Measurements from ENCODE around the gene ABCA1.
A peak's percentile ranks its signal among the peaks of the same experiment; 100 is the strongest.

Gene ABCA1

GRCh38 chr9:104882566-104882965 lies 45.4 kb downstream of the ABCA1 start:
- Mint-ChIP-seq H3K9me3 (no peaks in the 10 kb centered on the region), H3K27me3 (ENCODE audit: low read depth) (no peaks in the 10 kb centered on the region), H3K36me3 (ENCODE audit: low read depth) (peaks cover 29% of the 10 kb centered on the region), H3K27ac (peak overlapping the region in 2 of 3 experiments; percentile 47 to 65), H3K4me3 (no peak overlapping the region), H3K4me1 (peaks cover 43% of the 10 kb centered on the region)
- TF ChIP-seq CTCF (IDR thresholded peaks at IDR 0.05; ENCODE audit: unreplicated experiment in 3 of 3): no peak

- Mint-ChIP-seq H3K27ac (peak overlapping the region in 2 of 3 experiments; percentile 47 to 65), H3K27me3 (ENCODE audit: low read depth) (no peaks in the 10 kb centered on the region), H3K4me3 (no peak overlapping the region), H3K9me3 (no peaks in the 10 kb centered on the region), H3K4me1 (peaks cover 43% of the 10 kb centered on the region), H3K36me3 (ENCODE audit: low read depth) (peaks cover 29% of the 10 kb centered on the region)
- TF ChIP-seq CTCF (IDR thresholded peaks at IDR 0.05; ENCODE audit: unreplicated experiment in 3 of 3): no peak
Measured at GRCh38 chr9:104882086-104882485, 45.9 kb downstream of the ABCA1 start.

- no peak for TF ChIP-seq CTCF (IDR thresholded peaks at IDR 0.05; ENCODE audit: unreplicated experiment in 3 of 3)
- no peaks in the 10 kb centered on the region for H3K9me3 Mint-ChIP-seq
- peaks cover 43% of the 10 kb centered on the region for H3K4me1 Mint-ChIP-seq
- H3K4me3 Mint-ChIP-seq: no peak overlapping the region
- H3K36me3 Mint-ChIP-seq (ENCODE audit: low read depth): peaks cover 23% of the 10 kb centered on the region
- H3K27ac Mint-ChIP-seq: peak overlapping the region; percentile 23 to 73 (median 65)
- peaks cover 3% of the 10 kb centered on the region for H3K27me3 Mint-ChIP-seq (ENCODE audit: low read depth)
Measured at GRCh38 chr9:104879555-104880309, 48.2 kb downstream of the ABCA1 start.

- H3K36me3 Mint-ChIP-seq (ENCODE audit: low read depth): peaks cover 27% of the 10 kb centered on the region
- no peak overlapping the region for H3K27ac Mint-ChIP-seq
- H3K9me3 Mint-ChIP-seq: no peaks in the 10 kb centered on the region
- peaks cover 46% of the 10 kb centered on the region for H3K4me1 Mint-ChIP-seq
- H3K4me3 Mint-ChIP-seq: no peak overlapping the region
- H3K27me3 Mint-ChIP-seq (ENCODE audit: low read depth): peaks cover 3% of the 10 kb centered on the region
- no peak for TF ChIP-seq CTCF (IDR thresholded peaks at IDR 0.05; ENCODE audit: unreplicated experiment in 3 of 3)
Measured at GRCh38 chr9:104876587-104876986, 51.4 kb downstream of the ABCA1 start.

GRCh38 chr9:104875897-104876296 lies 52.1 kb downstream of the ABCA1 start:
- TF ChIP-seq CTCF (IDR thresholded peaks at IDR 0.05; ENCODE audit: unreplicated experiment in 3 of 3): no peak
- peaks cover 27% of the 10 kb centered on the region for H3K36me3 Mint-ChIP-seq (ENCODE audit: low read depth)
- peaks cover 3% of the 10 kb centered on the region for H3K27me3 Mint-ChIP-seq (ENCODE audit: low read depth)
- H3K9me3 Mint-ChIP-seq: no peaks in the 10 kb centered on the region
- H3K27ac Mint-ChIP-seq: no peak overlapping the region
- no peak overlapping the region for H3K4me3 Mint-ChIP-seq
- H3K4me1 Mint-ChIP-seq: peaks cover 44% of the 10 kb centered on the region

GRCh38 chr9:104875320-104875719 lies 52.6 kb downstream of the ABCA1 start:
- no peak for TF ChIP-seq CTCF (IDR thresholded peaks at IDR 0.05; ENCODE audit: unreplicated experiment in 3 of 3)
- Mint-ChIP-seq H3K36me3 (ENCODE audit: low read depth) (peaks cover 27% of the 10 kb centered on the region), H3K4me1 (peaks cover 40% of the 10 kb centered on the region), H3K4me3 (no peak overlapping the region), H3K27ac (peak overlapping the region in 1 of 3 experiments; percentile 41), H3K27me3 (ENCODE audit: low read depth) (peaks cover 3% of the 10 kb centered on the region), H3K9me3 (no peaks in the 10 kb centered on the region)

Data from nephron (organoid).